Measurements from ENCODE around the gene ANK2. TPM values are rescaled to one million over a fixed set of nuclear protein-coding genes. Genes with fewer than 3 reads are reported as not detected.
A peak's percentile ranks its signal among the peaks of the same experiment; 100 is the strongest.

Gene ANK2
- total RNA-seq, 1 experiment from 2014 or later: 5.6 TPM

DNA sequence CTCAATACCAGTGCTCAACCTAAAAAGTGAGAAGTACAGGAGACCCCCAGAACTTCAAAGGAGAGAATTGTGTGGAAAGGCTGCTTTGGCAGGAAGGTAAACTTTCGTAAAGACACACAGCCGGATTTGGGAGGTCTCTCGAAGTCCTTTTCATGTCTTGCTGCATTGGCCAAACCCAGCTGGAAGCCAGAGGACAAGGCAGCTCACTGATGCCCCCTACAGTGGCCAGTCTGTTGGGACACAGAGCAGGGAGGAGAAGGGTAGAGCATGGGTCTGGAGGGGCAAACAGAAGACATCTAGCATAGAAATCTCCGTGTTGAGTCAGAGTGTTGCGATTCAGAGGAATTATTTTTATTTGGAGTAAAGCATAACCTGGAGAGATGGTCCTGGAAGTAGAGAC lies 198.9 kb downstream of the ANK2 start:
- intact Hi-C loops (cut with micrococcal nuclease): loop anchor here (5.0 kb wide), 1 partner anchor 141 kb away; no protein-coding TSS in a partner anchor
- peak; percentile 73 for ATAC-seq
- Histone ChIP-seq H3K27ac (ENCODE audit: low read depth, low read length) (no peak overlapping the region), H3K9ac (ENCODE audit: low read length) (no peak overlapping the region), H3K27me3 (ENCODE audit: insufficient read depth, low read length) (no peaks in the 10 kb centered on the region), H4K20me1 (ENCODE audit: insufficient read depth) (no peaks in the 10 kb centered on the region), H3K9me3 (ENCODE audit: control insufficient read depth in 1 of 2, insufficient read depth in 1 of 2, low read depth in 1 of 2, low read length in 2 of 2) (no peaks in the 10 kb centered on the region), H2AFZ (ENCODE audit: low read depth, low read length, poor library complexity, severe bottlenecking) (no peak overlapping the region), H3K4me1 (ENCODE audit: control insufficient read depth in 1 of 2, insufficient read depth in 2 of 2, low read length in 2 of 2) (no peaks in the 10 kb centered on the region), H3K36me3 (ENCODE audit: control insufficient read depth in 1 of 2, insufficient read depth in 2 of 2, low read length in 2 of 2) (no peaks in the 10 kb centered on the region), H3K4me3 (replicated peaks in 1 of 2; ENCODE audit: low read depth in 1 of 2, low read length in 2 of 2) (no peak overlapping the region), H3K79me2 (ENCODE audit: insufficient read depth, low read length) (no peaks in the 10 kb centered on the region), H3K4me2 (ENCODE audit: low read length) (no peak overlapping the region), H3K9me2 (ENCODE audit: insufficient read depth) (no peaks in the 10 kb centered on the region)
- CTCF ChIA-PET: interaction anchor here (0.6 kb wide), 1 partner anchor 142 kb away, joined by 3 read pairs; no protein-coding TSS in a partner anchor
- TF ChIP-seq, protein P1, sequence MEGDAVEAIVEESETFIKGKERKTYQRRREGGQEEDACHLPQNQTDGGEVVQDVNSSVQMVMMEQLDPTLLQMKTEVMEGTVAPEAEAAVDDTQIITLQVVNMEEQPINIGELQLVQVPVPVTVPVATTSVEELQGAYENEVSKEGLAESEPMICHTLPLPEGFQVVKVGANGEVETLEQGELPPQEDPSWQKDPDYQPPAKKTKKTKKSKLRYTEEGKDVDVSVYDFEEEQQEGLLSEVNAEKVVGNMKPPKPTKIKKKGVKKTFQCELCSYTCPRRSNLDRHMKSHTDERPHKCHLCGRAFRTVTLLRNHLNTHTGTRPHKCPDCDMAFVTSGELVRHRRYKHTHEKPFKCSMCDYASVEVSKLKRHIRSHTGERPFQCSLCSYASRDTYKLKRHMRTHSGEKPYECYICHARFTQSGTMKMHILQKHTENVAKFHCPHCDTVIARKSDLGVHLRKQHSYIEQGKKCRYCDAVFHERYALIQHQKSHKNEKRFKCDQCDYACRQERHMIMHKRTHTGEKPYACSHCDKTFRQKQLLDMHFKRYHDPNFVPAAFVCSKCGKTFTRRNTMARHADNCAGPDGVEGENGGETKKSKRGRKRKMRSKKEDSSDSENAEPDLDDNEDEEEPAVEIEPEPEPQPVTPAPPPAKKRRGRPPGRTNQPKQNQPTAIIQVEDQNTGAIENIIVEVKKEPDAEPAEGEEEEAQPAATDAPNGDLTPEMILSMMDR (IDR thresholded peaks at IDR 0.05 in 2 of 3, conservative IDR thresholded peaks at IDR 0.05 in 1 of 3; ENCODE audit: borderline replicate concordance in 1 of 3, insufficient read depth in 1 of 3, low read depth in 2 of 3, low read length in 2 of 3): peak in 2 of 3 experiments; percentile 47 to 64; a peak in 4 of 6 replicates
- no peak for TF ChIP-seq MAX (IDR thresholded peaks at IDR 0.05)
- peak; percentile 49 for TF ChIP-seq RAD21 (IDR thresholded peaks at IDR 0.05; ENCODE audit: low read depth)
- peak; percentile 4 for DNase-seq (ENCODE audit: low read depth, low spot score)
- POLR2A ChIA-PET: no interaction called here
- BruUV-seq (replicated peaks): no TSS peak
- RAD21 ChIA-PET (ENCODE audit: low non-redundant PET in 1 of 2, low total read pairs in 2 of 2, uncharacterized antibody in 2 of 2, unreplicated experiment in 2 of 2): no interaction called here

DNA sequence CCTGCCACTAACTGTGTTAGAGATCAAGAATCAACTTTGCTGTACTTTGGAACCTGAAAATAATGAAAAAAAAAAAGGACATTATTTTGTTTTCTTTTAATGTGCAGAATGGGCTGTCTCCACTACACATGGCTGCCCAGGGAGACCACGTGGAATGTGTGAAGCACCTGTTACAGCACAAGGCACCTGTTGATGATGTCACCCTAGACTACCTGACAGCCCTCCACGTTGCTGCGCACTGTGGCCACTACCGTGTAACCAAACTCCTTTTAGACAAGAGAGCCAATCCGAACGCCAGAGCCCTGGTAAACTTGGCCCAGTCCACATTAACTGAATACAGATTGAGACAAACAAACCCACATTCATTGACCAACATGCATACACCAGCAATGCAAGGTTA lies 206.2 kb downstream of the ANK2 start:
- ChIA-PET POLR2A (no interaction called here), CTCF (no interaction called here), RAD21 (ENCODE audit: low non-redundant PET in 1 of 2, low total read pairs in 2 of 2, uncharacterized antibody in 2 of 2, unreplicated experiment in 2 of 2) (no interaction called here)
- Histone ChIP-seq H4K20me1 (ENCODE audit: insufficient read depth) (no peaks in the 10 kb centered on the region), H2AFZ (ENCODE audit: low read depth, low read length, poor library complexity, severe bottlenecking) (no peak overlapping the region), H3K9me3 (ENCODE audit: control insufficient read depth in 1 of 2, insufficient read depth in 1 of 2, low read depth in 1 of 2, low read length in 2 of 2) (no peaks in the 10 kb centered on the region), H3K27ac (ENCODE audit: low read depth, low read length) (no peak overlapping the region), H3K4me1 (ENCODE audit: control insufficient read depth in 1 of 2, insufficient read depth in 2 of 2, low read length in 2 of 2) (no peaks in the 10 kb centered on the region), H3K79me2 (ENCODE audit: insufficient read depth, low read length) (no peaks in the 10 kb centered on the region), H3K4me3 (replicated peaks in 1 of 2; ENCODE audit: low read depth in 1 of 2, low read length in 2 of 2) (no peak overlapping the region), H3K27me3 (ENCODE audit: insufficient read depth, low read length) (no peaks in the 10 kb centered on the region), H3K9ac (ENCODE audit: low read length) (no peak overlapping the region), H3K4me2 (ENCODE audit: low read length) (no peak overlapping the region), H3K9me2 (ENCODE audit: insufficient read depth) (no peaks in the 10 kb centered on the region), H3K36me3 (ENCODE audit: control insufficient read depth in 1 of 2, insufficient read depth in 2 of 2, low read length in 2 of 2) (no peaks in the 10 kb centered on the region)
- intact Hi-C loops (cut with micrococcal nuclease): no loop called here
- BruUV-seq (replicated peaks): no TSS peak
- ATAC-seq (no peak), DNase-seq (ENCODE audit: low read depth, low spot score) (no peak)
- TF ChIP-seq, protein P1 (IDR thresholded peaks at IDR 0.05 in 2 of 3, conservative IDR thresholded peaks at IDR 0.05 in 1 of 3; ENCODE audit: borderline replicate concordance in 1 of 3, insufficient read depth in 1 of 3, low read depth in 2 of 3, low read length in 2 of 3): no peak
- TF ChIP-seq JUND (IDR thresholded peaks at IDR 0.05) (no peak), SP1 (IDR thresholded peaks at IDR 0.05; ENCODE audit: low read depth) (no peak), EGR1 (IDR thresholded peaks at IDR 0.05; ENCODE audit: low read depth) (no peak), RAD21 (IDR thresholded peaks at IDR 0.05; ENCODE audit: low read depth) (no peak), SRF (IDR thresholded peaks at IDR 0.05; ENCODE audit: low read depth) (no peak), ATF3 (IDR thresholded peaks at IDR 0.05) (no peak), ELF1 (IDR thresholded peaks at IDR 0.05; ENCODE audit: borderline replicate concordance, low read depth) (no peak), ZNF274 (IDR thresholded peaks at IDR 0.05; ENCODE audit: low read depth, low read length) (no peak), REST (IDR thresholded peaks at IDR 0.05; ENCODE audit: low read depth) (no peak), MAX (IDR thresholded peaks at IDR 0.05) (no peak)
